Nephron (organoid): ENCODE data around the gene TBC1D7.

Source experiments
- H3K27ac Mint-ChIP-seq, 3 experiments: 2 replicates each; pipeline ENCODE4 v1.8.0; 2020; ENCODE audit warnings: mixed read lengths in 3 of 3, mild to moderate bottlenecking in 2 of 3, moderate library complexity in 1 of 3
- H3K27me3 Mint-ChIP-seq: 2 replicates; pipeline ENCODE4 v1.8.0; 2021; ENCODE audit warnings: low read depth, mild to moderate bottlenecking, moderate library complexity, mixed read lengths
- H3K36me3 Mint-ChIP-seq: 2 replicates; pipeline ENCODE4 v1.8.0; 2020; ENCODE audit warnings: low read depth, mixed read lengths
- H3K4me1 Mint-ChIP-seq: 2 replicates; pipeline ENCODE4 v1.8.0; 2020; ENCODE audit warnings: mixed read lengths
- H3K4me3 Mint-ChIP-seq, 3 experiments: 2 replicates each; pipeline ENCODE4 v1.8.0; 2020; ENCODE audit warnings: mild to moderate bottlenecking in 3 of 3, mixed read lengths in 3 of 3, moderate library complexity in 2 of 3
- H3K9me3 Mint-ChIP-seq: 2 replicates; pipeline ENCODE4 v1.8.0; 2020; ENCODE audit warnings: mixed read lengths
- TF ChIP-seq, protein P1 (sequence below), 3 experiments: fragments of 200-600 bp; sonication (generic); IDR thresholded peaks; one replicate each; pipeline ENCODE4 v1.5.0; 2021; ENCODE audit warnings: antibody characterized with exemption in 3 of 3; ENCODE audit not compliant: unreplicated experiment in 3 of 3

TBC1D7 gene

DNA sequence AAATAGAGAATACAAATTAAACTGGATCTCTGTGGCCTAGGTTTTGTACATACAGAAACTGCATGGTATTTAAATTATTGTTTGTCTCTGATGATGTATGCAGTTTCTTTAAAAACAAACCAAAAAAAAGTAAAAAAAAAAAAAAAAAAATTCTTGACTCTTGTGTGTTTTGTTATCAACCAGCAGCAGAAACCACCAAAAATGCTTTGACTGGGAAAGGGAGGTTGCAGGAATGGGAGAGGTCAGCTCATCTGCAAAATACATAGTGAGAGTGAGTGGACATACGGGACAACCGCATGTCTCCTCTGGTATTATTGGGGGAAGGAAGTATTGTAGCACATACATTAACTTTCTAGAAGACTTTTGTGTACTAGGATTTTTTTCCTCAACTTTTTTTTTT is 38.0 kb downstream of the TBC1D7 start:
- Mint-ChIP-seq H3K9me3 (peaks cover 24% of the 10 kb centered on the region), H3K36me3 (peaks cover 81% of the 10 kb centered on the region), H3K4me3 (no peak overlapping the region), H3K27me3 (no peaks in the 10 kb centered on the region), H3K27ac (peak overlapping the region; percentile 72 to 94 (median 78)), H3K4me1 (peaks cover 15% of the 10 kb centered on the region)
- TF ChIP-seq, protein P1, sequence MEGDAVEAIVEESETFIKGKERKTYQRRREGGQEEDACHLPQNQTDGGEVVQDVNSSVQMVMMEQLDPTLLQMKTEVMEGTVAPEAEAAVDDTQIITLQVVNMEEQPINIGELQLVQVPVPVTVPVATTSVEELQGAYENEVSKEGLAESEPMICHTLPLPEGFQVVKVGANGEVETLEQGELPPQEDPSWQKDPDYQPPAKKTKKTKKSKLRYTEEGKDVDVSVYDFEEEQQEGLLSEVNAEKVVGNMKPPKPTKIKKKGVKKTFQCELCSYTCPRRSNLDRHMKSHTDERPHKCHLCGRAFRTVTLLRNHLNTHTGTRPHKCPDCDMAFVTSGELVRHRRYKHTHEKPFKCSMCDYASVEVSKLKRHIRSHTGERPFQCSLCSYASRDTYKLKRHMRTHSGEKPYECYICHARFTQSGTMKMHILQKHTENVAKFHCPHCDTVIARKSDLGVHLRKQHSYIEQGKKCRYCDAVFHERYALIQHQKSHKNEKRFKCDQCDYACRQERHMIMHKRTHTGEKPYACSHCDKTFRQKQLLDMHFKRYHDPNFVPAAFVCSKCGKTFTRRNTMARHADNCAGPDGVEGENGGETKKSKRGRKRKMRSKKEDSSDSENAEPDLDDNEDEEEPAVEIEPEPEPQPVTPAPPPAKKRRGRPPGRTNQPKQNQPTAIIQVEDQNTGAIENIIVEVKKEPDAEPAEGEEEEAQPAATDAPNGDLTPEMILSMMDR (IDR thresholded peaks at IDR 0.05; ENCODE audit: unreplicated experiment in 3 of 3) = no peak

DNA sequence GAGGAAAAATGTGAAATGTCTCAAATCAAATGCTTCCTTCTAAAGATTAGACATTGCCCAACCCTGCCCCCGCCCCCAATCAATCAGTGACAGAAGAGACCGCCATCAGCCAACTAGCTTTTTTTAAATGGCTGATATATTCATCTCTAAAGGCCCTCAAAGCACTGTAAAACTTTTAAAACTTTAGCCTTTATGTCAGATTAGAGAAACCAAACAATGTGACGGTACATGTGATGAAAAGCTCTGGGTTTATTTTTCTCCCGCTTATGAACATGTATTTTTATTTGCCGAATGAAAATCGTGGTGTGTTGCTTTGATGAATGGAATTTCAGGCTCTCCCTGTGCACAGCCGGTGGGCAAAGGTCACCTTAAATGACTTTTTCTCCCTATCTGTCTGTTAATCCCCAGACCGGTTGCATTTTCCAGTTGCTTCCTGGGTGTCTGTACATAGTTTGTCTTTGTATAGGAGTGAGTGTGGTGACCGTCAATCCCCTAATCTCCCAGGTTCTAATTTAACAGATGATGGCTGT is 38.5 kb downstream of the TBC1D7 start:
- Mint-ChIP-seq H3K4me3 (no peak overlapping the region), H3K9me3 (peaks cover 24% of the 10 kb centered on the region), H3K27ac (peak overlapping the region; percentile 72 to 94 (median 78)), H3K4me1 (peaks cover 12% of the 10 kb centered on the region), H3K36me3 (peaks cover 79% of the 10 kb centered on the region), H3K27me3 (no peaks in the 10 kb centered on the region)
- TF ChIP-seq, protein P1 (IDR thresholded peaks at IDR 0.05; ENCODE audit: unreplicated experiment in 3 of 3) = no peak

DNA sequence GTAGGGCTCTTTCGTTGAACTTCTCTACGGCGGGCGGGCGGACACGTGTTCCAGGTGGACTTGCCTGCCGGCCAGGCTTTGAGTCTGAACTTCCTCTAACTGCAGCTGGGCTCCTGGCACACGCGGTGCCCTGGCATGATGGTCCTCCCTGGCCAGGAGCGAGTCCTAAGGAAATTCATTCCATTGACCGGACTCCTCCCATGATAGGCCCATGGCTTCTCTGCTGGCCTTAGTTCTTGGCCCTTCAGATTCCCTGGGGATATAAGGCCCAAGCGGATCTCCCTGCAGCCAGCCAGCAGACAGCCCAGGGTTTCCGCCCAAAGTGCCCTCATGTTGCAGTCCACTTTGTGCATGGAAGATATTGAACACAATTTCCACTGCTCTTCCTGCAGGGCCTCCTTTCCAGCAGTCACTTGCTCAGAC is 39.4 kb downstream of the TBC1D7 start:
- Mint-ChIP-seq H3K4me1 (peaks cover 8% of the 10 kb centered on the region), H3K9me3 (peaks cover 24% of the 10 kb centered on the region), H3K36me3 (peaks cover 74% of the 10 kb centered on the region), H3K27ac (peak overlapping the region in 2 of 3 experiments; percentile 72 to 94), H3K27me3 (no peaks in the 10 kb centered on the region), H3K4me3 (no peak overlapping the region)
- TF ChIP-seq, protein P1 (IDR thresholded peaks at IDR 0.05; ENCODE audit: unreplicated experiment in 3 of 3) = no peak

DNA sequence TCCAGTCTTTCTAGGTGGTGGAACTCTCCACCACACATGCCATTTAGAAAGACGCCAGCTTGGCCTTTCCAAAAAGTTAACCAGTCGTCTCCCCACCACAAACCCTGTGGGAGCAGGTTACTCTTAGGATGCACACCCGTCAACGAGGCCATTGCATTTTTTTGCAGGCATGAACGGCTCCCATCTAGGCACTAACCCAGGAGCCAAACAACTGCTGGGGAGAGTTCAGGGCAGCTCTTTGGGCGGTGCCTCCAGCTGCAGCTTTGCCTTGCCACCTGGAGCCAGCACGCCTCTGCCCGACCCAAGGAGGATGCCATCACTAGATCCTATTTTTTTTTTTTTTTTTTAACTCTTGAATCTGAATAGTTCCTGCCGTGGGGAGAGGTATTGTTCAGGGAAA is 39.9 kb downstream of the TBC1D7 start:
- H3K4me1 Mint-ChIP-seq = peaks cover 8% of the 10 kb centered on the region
- TF ChIP-seq, protein P1 (IDR thresholded peaks at IDR 0.05; ENCODE audit: unreplicated experiment in 3 of 3) = no peak
- H3K9me3 Mint-ChIP-seq = peaks cover 26% of the 10 kb centered on the region
- no peak overlapping the region for H3K4me3 Mint-ChIP-seq
- H3K27me3 Mint-ChIP-seq = no peaks in the 10 kb centered on the region
- no peak overlapping the region for H3K27ac Mint-ChIP-seq
- H3K36me3 Mint-ChIP-seq = peaks cover 74% of the 10 kb centered on the region

DNA sequence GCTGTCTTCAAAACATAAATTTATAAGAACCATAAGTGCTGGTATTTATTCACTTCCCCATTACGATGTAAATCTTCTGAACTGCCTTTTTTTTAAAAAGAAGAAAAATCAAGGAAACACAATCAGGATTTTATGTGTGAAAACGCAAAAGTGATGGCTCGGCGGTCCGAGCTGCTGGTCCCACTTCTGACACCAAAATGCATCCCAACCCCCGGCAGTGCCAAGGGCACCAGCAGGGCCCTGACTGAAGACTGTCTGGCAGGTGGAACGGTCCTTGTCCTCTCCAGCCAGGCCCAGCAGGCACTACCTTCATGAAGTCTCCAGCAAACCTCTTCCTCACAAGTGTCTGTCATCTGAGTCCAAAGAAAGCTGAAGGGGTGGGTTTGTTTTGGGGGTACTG is 41.2 kb downstream of the TBC1D7 start:
- H3K4me1 Mint-ChIP-seq = peaks cover 8% of the 10 kb centered on the region
- H3K27me3 Mint-ChIP-seq = peaks cover under 1% of the 10 kb centered on the region
- no peak overlapping the region for H3K4me3 Mint-ChIP-seq
- peaks cover 30% of the 10 kb centered on the region for H3K9me3 Mint-ChIP-seq
- peaks cover 66% of the 10 kb centered on the region for H3K36me3 Mint-ChIP-seq
- no peak overlapping the region for H3K27ac Mint-ChIP-seq
- TF ChIP-seq, protein P1 (IDR thresholded peaks at IDR 0.05; ENCODE audit: unreplicated experiment in 3 of 3) = no peak

DNA sequence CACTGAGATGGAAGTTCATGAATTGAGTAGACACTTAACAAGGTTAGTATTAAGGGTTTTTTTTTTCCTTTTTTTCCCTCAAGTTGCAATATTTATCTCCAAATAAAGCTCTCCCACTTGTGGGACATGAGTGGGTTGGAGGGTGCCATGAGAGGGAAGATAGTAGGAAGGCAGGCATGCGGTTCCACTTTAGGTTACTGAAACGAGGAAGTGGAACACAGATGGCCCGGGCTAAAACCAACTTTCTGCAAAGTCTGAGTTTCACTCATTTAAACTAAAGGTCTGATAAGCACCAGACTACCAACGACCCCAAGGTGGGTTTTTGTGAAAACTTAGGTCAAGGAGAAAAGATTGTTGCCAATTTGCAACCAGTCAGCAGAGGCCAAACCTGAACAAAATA is 42.2 kb downstream of the TBC1D7 start:
- Mint-ChIP-seq H3K27ac (no peak overlapping the region), H3K4me1 (peaks cover 8% of the 10 kb centered on the region), H3K4me3 (no peak overlapping the region), H3K36me3 (peaks cover 64% of the 10 kb centered on the region), H3K27me3 (peaks cover 5% of the 10 kb centered on the region), H3K9me3 (peaks cover 30% of the 10 kb centered on the region)
- TF ChIP-seq, protein P1 (IDR thresholded peaks at IDR 0.05; ENCODE audit: unreplicated experiment in 3 of 3) = no peak
